H9 (cell line): ENCODE results near the gene CD151. TPM values are rescaled to one million over a fixed set of nuclear protein-coding genes. Genes with fewer than 3 reads are reported as not detected.

ENCODE experiments used
- DNase-seq: peaks from one replicate; pipeline ENCODE4 v3.0.0-alpha.2; 2017
- H2AFZ ChIP-seq: one replicate; pipeline ENCODE4 v1.6.1; 2013; ENCODE audit warnings: mild to moderate bottlenecking, low read length, control low read depth, moderate library complexity
- H2AK5ac ChIP-seq: 2 replicates; pipeline ENCODE4 v1.6.1; 2013; ENCODE audit warnings: low read length, control low read depth, mixed read lengths; ENCODE audit not compliant: insufficient read length
- H2BK120ac ChIP-seq: one replicate; pipeline ENCODE4 v1.6.1; 2013; ENCODE audit warnings: low read depth, mild to moderate bottlenecking, low read length, control low read depth, inconsistent platforms; ENCODE audit not compliant: poor library complexity, severe bottlenecking
- H2BK12ac ChIP-seq: 2 replicates; pipeline ENCODE4 v1.6.1; 2013; ENCODE audit warnings: low read length, control low read depth, mixed read lengths, low read depth; ENCODE audit not compliant: insufficient read length
- H2BK15ac ChIP-seq: 2 replicates; pipeline ENCODE4 v1.6.1; 2013; ENCODE audit warnings: low read depth, low read length, control low read depth
- H2BK20ac ChIP-seq: one replicate; pipeline ENCODE4 v1.6.1; 2013; ENCODE audit warnings: low read depth, mild to moderate bottlenecking, low read length, control low read depth, inconsistent platforms; ENCODE audit not compliant: poor library complexity, severe bottlenecking
- H2BK5ac ChIP-seq: 2 replicates; pipeline ENCODE4 v1.6.1; 2013; ENCODE audit warnings: low read length, control low read depth, mixed read lengths; ENCODE audit not compliant: insufficient read length
- H3K14ac ChIP-seq: 2 replicates; pipeline ENCODE4 v1.6.1; 2013; ENCODE audit warnings: low read length, control low read depth; ENCODE audit not compliant: insufficient read depth
- H3K18ac ChIP-seq: 2 replicates; pipeline ENCODE4 v1.6.1; 2013; ENCODE audit warnings: low read depth, mild to moderate bottlenecking, mixed read lengths, low read length, control low read depth; ENCODE audit not compliant: insufficient read length
- H3K23ac ChIP-seq: 2 replicates; pipeline ENCODE4 v1.6.1; 2013; ENCODE audit warnings: low read length, control low read depth, mixed read lengths, low read depth; ENCODE audit not compliant: insufficient read length
- H3K23me2 ChIP-seq: 2 replicates; pipeline ENCODE4 v1.6.1; 2013; ENCODE audit warnings: low read depth, mild to moderate bottlenecking, mixed read lengths, low read length, control low read depth; ENCODE audit not compliant: insufficient read length, poor library complexity, severe bottlenecking
- H3K27ac ChIP-seq: 2 replicates; pipeline ENCODE4 v1.5.1; 2013; ENCODE audit warnings: low read length, control low read depth, mixed read lengths, low read depth; ENCODE audit not compliant: insufficient read length
- H3K27me3 ChIP-seq: 2 replicates; pipeline ENCODE4 v1.6.1; 2013; ENCODE audit warnings: low read length, control low read depth, inconsistent platforms; ENCODE audit not compliant: insufficient read depth
- H3K4ac ChIP-seq: 2 replicates; pipeline ENCODE4 v1.6.1; 2013; ENCODE audit warnings: low read depth, mild to moderate bottlenecking, control low read depth, inconsistent platforms, low read length, moderate library complexity
- H3K4me1 ChIP-seq: 2 replicates; pipeline ENCODE4 v1.6.1; 2013; ENCODE audit warnings: low read length, control low read depth, inconsistent platforms; ENCODE audit not compliant: insufficient read depth
- H3K4me2 ChIP-seq: 2 replicates; pipeline ENCODE4 v1.6.1; 2013; ENCODE audit warnings: low read length, control low read depth, mixed read lengths; ENCODE audit not compliant: insufficient read length, insufficient read depth
- H3K56ac ChIP-seq: 2 replicates; pipeline ENCODE4 v1.6.1; 2013; ENCODE audit warnings: low read depth, mild to moderate bottlenecking, mixed read lengths, low read length, control low read depth; ENCODE audit not compliant: insufficient read length
- H3K79me1 ChIP-seq: 2 replicates; pipeline ENCODE4 v1.6.1; 2013; ENCODE audit warnings: low read depth, mild to moderate bottlenecking, moderate library complexity, low read length, control low read depth, inconsistent platforms; ENCODE audit not compliant: insufficient read depth, poor library complexity, severe bottlenecking
- H3K79me2 ChIP-seq: 2 replicates; pipeline ENCODE4 v1.6.1; 2013; ENCODE audit warnings: low read length, control low read depth, inconsistent platforms; ENCODE audit not compliant: insufficient read depth
- H3K9ac ChIP-seq: 2 replicates; pipeline ENCODE4 v1.6.1; 2013; ENCODE audit warnings: low read length, control low read depth, mixed read lengths; ENCODE audit not compliant: insufficient read length; ENCODE audit errors: extremely low read depth
- H3K9me3 ChIP-seq: one replicate; pipeline ENCODE4 v1.6.1; 2013; ENCODE audit warnings: low read depth, low read length, inconsistent platforms; ENCODE audit not compliant: control insufficient read depth
- H3T11ph ChIP-seq: one replicate; pipeline ENCODE4 v1.6.1; 2013; ENCODE audit warnings: mild to moderate bottlenecking, low read length, control low read depth, inconsistent platforms
- H4K20me1 ChIP-seq: one replicate; pipeline ENCODE4 v1.6.1; 2013; ENCODE audit not compliant: control insufficient read depth, insufficient read length, insufficient read depth
- H4K5ac ChIP-seq: 2 replicates; pipeline ENCODE4 v1.6.1; 2013; ENCODE audit warnings: low read depth, mild to moderate bottlenecking, mixed read lengths, low read length, control low read depth; ENCODE audit not compliant: insufficient read length
- H4K8ac ChIP-seq: replicated peaks from 2 replicates; pipeline ENCODE4 v1.6.1; 2013; ENCODE audit warnings: low read length, control low read depth, mixed read lengths, low read depth; ENCODE audit not compliant: insufficient read length
- H4K91ac ChIP-seq: 2 replicates; pipeline ENCODE4 v1.6.1; 2013; ENCODE audit warnings: low read depth, mild to moderate bottlenecking, moderate library complexity, mixed read lengths, low read length, control low read depth; ENCODE audit not compliant: insufficient read length
- H3K27ac Mint-ChIP-seq, 3 experiments: 2 replicates in 2 of 3; 3 replicates in 1 of 3; pipeline ENCODE4 v1.8.0; 2020 to 2021; ENCODE audit warnings: mixed read lengths in 3 of 3, mild to moderate bottlenecking in 1 of 3, moderate library complexity in 1 of 3
- H3K27me3 Mint-ChIP-seq: 2 replicates; pipeline ENCODE4 v1.8.0; 2021; ENCODE audit warnings: low read depth, mild to moderate bottlenecking, moderate library complexity, mixed read lengths
- H3K36me3 Mint-ChIP-seq, 3 experiments: 2 replicates in 2 of 3; 3 replicates in 1 of 3; pipeline ENCODE4 v1.8.0; 2020 to 2021; ENCODE audit warnings: low read depth in 3 of 3, mixed read lengths in 3 of 3; ENCODE audit not compliant: insufficient read depth in 1 of 3
- H3K4me1 Mint-ChIP-seq, 2 experiments: 2 replicates each; pipeline ENCODE4 v1.8.0; 2020; ENCODE audit warnings: mixed read lengths in 2 of 2
- H3K4me3 Mint-ChIP-seq, 2 experiments: 2 replicates in 1 of 2; 3 replicates in 1 of 2; pipeline ENCODE4 v1.8.0; 2020 to 2021; ENCODE audit warnings: mild to moderate bottlenecking in 2 of 2, mixed read lengths in 2 of 2, moderate library complexity in 1 of 2
- H3K9me3 Mint-ChIP-seq, 2 experiments: 2 replicates in 1 of 2; 3 replicates in 1 of 2; pipeline ENCODE4 v1.8.0; 2020; ENCODE audit warnings: mild to moderate bottlenecking in 2 of 2, mixed read lengths in 2 of 2, moderate library complexity in 1 of 2
- WGBS: extraction: QIAGEN DNeasy Blood & Tissue Kit; methylation state at CpG from one replicate; pipeline ENCODE4 v1.1.7; 2013; ENCODE audit warnings: missing lambda C conversion rate, low lambda C conversion rate, mixed read lengths; ENCODE audit not compliant: insufficient read length; ENCODE audit errors: extremely low coverage; 5-methylcytosine and 5-hydroxymethylcytosine counted together
- total RNA-seq: library from RNA; stranded (reverse); gene quantifications from 2 replicates; pipeline ENCODE4 v1.2.1, GENCODE V29; 2021
- TF ChIP-seq, protein P1 (sequence below): fragments of 200-600 bp; sonication (generic); conservative IDR thresholded peaks from 3 replicates; pipeline ENCODE4 v1.8.0; 2021; ENCODE audit warnings: antibody characterized with exemption, mild to moderate bottlenecking

The CD151 gene
- total RNA-seq, 1 experiment from 2014 or later = 138 TPM

- Histone ChIP-seq H2AK5ac (no peak overlapping the region), H2BK5ac (no peak overlapping the region), H4K20me1 (peaks cover 2% of the 10 kb centered on the region), H3K56ac (no peak overlapping the region), H2BK12ac (no peak overlapping the region), H4K8ac (no peak overlapping the region), H3K27ac (no peak overlapping the region), H3K18ac (no peak overlapping the region), H3K9me3 (no peaks in the 10 kb centered on the region), H3K23ac (no peak overlapping the region), H2BK20ac (no peak overlapping the region), H3T11ph (no peak overlapping the region), H2BK15ac (no peak overlapping the region), H3K14ac (no peak overlapping the region), H3K23me2 (peaks cover 15% of the 10 kb centered on the region), H3K4ac (no peak overlapping the region), H3K4me2 (no peak overlapping the region), H3K79me2 (no peaks in the 10 kb centered on the region), H2BK120ac (no peak overlapping the region), H3K27me3 (no peaks in the 10 kb centered on the region), H3K9ac (no peak overlapping the region), H4K91ac (no peak overlapping the region), H3K79me1 (no peaks in the 10 kb centered on the region), H4K5ac (no peak overlapping the region), H3K4me1 (no peaks in the 10 kb centered on the region; the same call in 1 of the 2 replicates), H2AFZ (no peak overlapping the region)
- Mint-ChIP-seq H3K4me3 (no peak overlapping the region; a peak in 1 of 5 replicates), H3K27me3 (no peaks in the 10 kb centered on the region), H3K27ac (no peak overlapping the region), H3K4me1 (peaks cover 14 to 23% of the 10 kb centered on the region in 2 experiments), H3K9me3 (no peaks in the 10 kb centered on the region), H3K36me3 (peaks cover 0 to 8% (median 8%) of the 10 kb centered on the region in 3 experiments; a peak in 4 of 7 replicates)
- TF ChIP-seq, protein P1, sequence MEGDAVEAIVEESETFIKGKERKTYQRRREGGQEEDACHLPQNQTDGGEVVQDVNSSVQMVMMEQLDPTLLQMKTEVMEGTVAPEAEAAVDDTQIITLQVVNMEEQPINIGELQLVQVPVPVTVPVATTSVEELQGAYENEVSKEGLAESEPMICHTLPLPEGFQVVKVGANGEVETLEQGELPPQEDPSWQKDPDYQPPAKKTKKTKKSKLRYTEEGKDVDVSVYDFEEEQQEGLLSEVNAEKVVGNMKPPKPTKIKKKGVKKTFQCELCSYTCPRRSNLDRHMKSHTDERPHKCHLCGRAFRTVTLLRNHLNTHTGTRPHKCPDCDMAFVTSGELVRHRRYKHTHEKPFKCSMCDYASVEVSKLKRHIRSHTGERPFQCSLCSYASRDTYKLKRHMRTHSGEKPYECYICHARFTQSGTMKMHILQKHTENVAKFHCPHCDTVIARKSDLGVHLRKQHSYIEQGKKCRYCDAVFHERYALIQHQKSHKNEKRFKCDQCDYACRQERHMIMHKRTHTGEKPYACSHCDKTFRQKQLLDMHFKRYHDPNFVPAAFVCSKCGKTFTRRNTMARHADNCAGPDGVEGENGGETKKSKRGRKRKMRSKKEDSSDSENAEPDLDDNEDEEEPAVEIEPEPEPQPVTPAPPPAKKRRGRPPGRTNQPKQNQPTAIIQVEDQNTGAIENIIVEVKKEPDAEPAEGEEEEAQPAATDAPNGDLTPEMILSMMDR = no peak
- no CpG with 5 or more reads among the region's 30 CpGs for WGBS
- DNase-seq = no peak
These were observed 32.3 kb upstream of the CD151 start for GRCh38 chr11:800473-800872.
